ENCODE data around the gene STX1B. TPM values are rescaled to one million over a fixed set of nuclear protein-coding genes. Genes with fewer than 3 reads are reported as not detected.
"Not testable (repeated sequence)": the region's sequence is repeated elsewhere in the genome, so short reads cannot be mapped to it uniquely, and the experiment has no call there.

Gene STX1B
- total RNA-seq, 2 donors from 2014 or later: 1.1 to 1.2 TPM

GRCh38 chr16:30947541-30947858, 62.9 kb downstream of the STX1B start:
- ATAC-seq: no peak
- no peak for DNase-seq
- intact Hi-C loops (cut with DNase I): no loop called here

- intact Hi-C loops (cut with DNase I): no loop called here
- DNase-seq (no peak), ATAC-seq (no peak)
Measured at GRCh38 chr16:30946671-30947540, 63.5 kb downstream of the STX1B start.

- ATAC-seq (no peak), DNase-seq (no peak)
- intact Hi-C loops (cut with DNase I): no loop called here
Measured at GRCh38 chr16:30944352-30944751, 66.1 kb downstream of the STX1B start.

GRCh38 chr16:30942426-30942806, 68.0 kb downstream of the STX1B start:
- ATAC-seq (no peak), DNase-seq (no peak)

GRCh38 chr16:30941600-30942425, 68.6 kb downstream of the STX1B start:
- intact Hi-C loops (cut with DNase I): no loop called here
- ATAC-seq: peak; percentile 87
- peak; percentile 80 for DNase-seq

More at GRCh38 chr16:30942426-30942806, 68.0 kb downstream of the STX1B start:
- intact Hi-C loops (cut with DNase I): no loop called here

- DNase-seq; intact Hi-C loops (cut with DNase I); ATAC-seq: not testable (repeated sequence)
Measured at GRCh38 chr16:30939571-30939970, 70.9 kb downstream of the STX1B start.

Other genes with a start within 250 kb of the STX1B start
- gene CFAP119, start 248.6 kb downstream of the STX1B start, total RNA-seq: 1 to 10 TPM in 1 of 2 donors, under 1 TPM in 1; 0.52 to 1.1 TPM
- gene RNF40, start 248.3 kb downstream of the STX1B start, total RNA-seq: 10 to 100 TPM; 41.2 to 72.1 TPM
- 10 to 100 TPM; 16.6 to 28.3 TPM for gene ZNF629, start 223.4 kb downstream of the STX1B start, total RNA-seq
- 10 to 100 TPM; 20.9 to 27.9 TPM for gene BCL7C, start 116.6 kb downstream of the STX1B start, total RNA-seq
- gene CTF1, start 114.0 kb downstream of the STX1B start, total RNA-seq: 1 to 10 TPM; 6.8 to 7.3 TPM
- gene FBXL19, start 87.1 kb downstream of the STX1B start, total RNA-seq: 10 to 100 TPM in 1 of 2 donors, 1 to 10 TPM in 1; 6.4 to 10.1 TPM
- gene ORAI3, start 61.6 kb downstream of the STX1B start, total RNA-seq: 10 to 100 TPM in 1 of 2 donors, 1 to 10 TPM in 1; 8.8 to 14.2 TPM
- 10 to 100 TPM in 1 of 2 donors, 1 to 10 TPM in 1; 9.2 to 10.9 TPM for gene SETD1A, start 52.9 kb downstream of the STX1B start, total RNA-seq
- gene HSD3B7, start 25.4 kb downstream of the STX1B start, total RNA-seq: 1 to 10 TPM; 9.8 to 10.0 TPM
- 10 to 100 TPM; 45.8 to 53.4 TPM for gene STX4, start 22.9 kb upstream of the STX1B start, total RNA-seq
- gene ZNF668, start 63.6 kb upstream of the STX1B start, total RNA-seq: 1 to 10 TPM; 5.5 to 6.6 TPM
- gene ZNF646, start 63.8 kb upstream of the STX1B start, total RNA-seq: 1 to 10 TPM; 7.6 to 8.2 TPM
- 1 to 10 TPM in 1 of 2 donors, under 1 TPM in 1; 0.71 to 1.1 TPM for gene PRSS53, start 78.3 kb upstream of the STX1B start, total RNA-seq
- 10 to 100 TPM; 47.1 to 53.2 TPM for gene VKORC1, start 84.2 kb upstream of the STX1B start, total RNA-seq
- gene BCKDK, start 97.7 kb upstream of the STX1B start, total RNA-seq: 10 to 100 TPM; 43.4 to 46.4 TPM
- 10 to 100 TPM; 57.3 to 74.1 TPM for gene KAT8, start 107.0 kb upstream of the STX1B start, total RNA-seq
- under 1 TPM in 1 of 2 donors, not detected in 1; 0.21 TPM for gene PRSS8, start 125.1 kb upstream of the STX1B start, total RNA-seq
- 1 to 10 TPM; 3.0 to 4.2 TPM for gene PRSS36, start 139.4 kb upstream of the STX1B start, total RNA-seq
- 100 to 1,000 TPM in 1 of 2 donors, 10 to 100 TPM in 1; 99.5 to 192 TPM for gene FUS, start 169.5 kb upstream of the STX1B start, total RNA-seq
- gene PYCARD, start 192.1 kb upstream of the STX1B start, total RNA-seq: 10 to 100 TPM; 10.8 to 19.1 TPM
- gene TRIM72, start 203.5 kb upstream of the STX1B start, total RNA-seq: under 1 TPM; 0.44 to 0.47 TPM
- not detected for gene PYDC1, start 206.5 kb upstream of the STX1B start, total RNA-seq
- 10 to 100 TPM in 1 of 2 donors, 1 to 10 TPM in 1; 7.4 to 22.1 TPM for gene ITGAM, start 249.3 kb upstream of the STX1B start, total RNA-seq

Data from left cardiac atrium (tissue), 4 donors.